Measurements from ENCODE around the gene UPK3BL1.
"Not testable (repeated sequence)": the region's sequence is repeated elsewhere in the genome, so short reads cannot be mapped to it uniquely, and the experiment has no call there.

GRCh38 chr7:102667523-102667922 lies 24.9 kb upstream of the UPK3BL1 start:
- not testable (repeated sequence) for TF ChIP-seq POLR2A, CTCF (IDR thresholded peaks at IDR 0.05)

Data from lower leg skin (tissue), 3 donors.